GM19438 (cell line): ENCODE results near the gene FAM47C.
"Not testable (repeated sequence)": the region's sequence is repeated elsewhere in the genome, so short reads cannot be mapped to it uniquely, and the experiment has no call there.

ENCODE experiments used
- ATAC-seq: cut with Tn5 transposase; IDR thresholded peaks from one replicate; pipeline ENCODE4 v1.9.1; 2021; ENCODE audit warnings: low read depth; ENCODE audit not compliant: unreplicated experiment

The FAM47C gene

DNA sequence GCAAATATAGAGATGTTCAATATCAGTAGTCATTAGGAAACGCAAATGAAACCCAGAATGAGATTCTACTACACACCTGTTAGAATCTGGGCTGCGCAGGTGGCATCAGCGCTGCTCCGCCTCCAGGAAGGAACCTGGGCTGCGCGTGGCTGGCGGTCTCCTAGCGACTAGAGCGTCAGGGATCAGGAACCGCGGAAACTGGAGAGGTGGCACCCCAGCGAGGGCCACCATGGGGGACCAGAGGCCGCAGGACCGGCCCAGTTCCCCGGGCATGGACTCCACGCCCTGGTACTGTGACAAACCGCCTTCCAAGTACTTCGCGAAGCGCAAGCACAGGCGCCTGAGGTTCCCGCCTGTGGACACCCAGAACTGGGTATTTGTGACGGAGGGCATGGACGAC is at the start of gene FAM47C:
FAM47C (plus strand) TSS at position 185 of the 400 bp plus-strand sequence; CDS start at position 230, 45 bp downstream.
- not testable (repeated sequence) for ATAC-seq

DNA sequence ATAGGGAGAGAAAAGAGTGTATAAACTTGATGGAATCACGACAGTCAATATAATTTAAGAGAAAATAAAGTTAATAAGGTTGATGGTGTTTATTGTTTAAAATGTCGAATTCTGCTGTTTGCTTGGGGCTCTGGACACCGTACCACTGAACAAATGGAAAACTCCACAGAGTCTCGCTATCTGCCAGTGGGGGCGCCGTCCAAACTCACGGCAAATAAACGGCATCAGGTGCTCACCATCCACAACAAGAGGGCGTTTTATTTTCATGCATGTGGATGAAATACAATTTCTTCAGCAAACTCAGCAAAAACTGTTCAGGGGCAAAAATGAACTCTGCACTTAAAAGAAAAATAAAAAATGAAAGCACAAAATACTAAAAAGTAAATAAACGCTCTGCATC is 46.6 kb upstream of the FAM47C start:
- ATAC-seq = no peak

DNA sequence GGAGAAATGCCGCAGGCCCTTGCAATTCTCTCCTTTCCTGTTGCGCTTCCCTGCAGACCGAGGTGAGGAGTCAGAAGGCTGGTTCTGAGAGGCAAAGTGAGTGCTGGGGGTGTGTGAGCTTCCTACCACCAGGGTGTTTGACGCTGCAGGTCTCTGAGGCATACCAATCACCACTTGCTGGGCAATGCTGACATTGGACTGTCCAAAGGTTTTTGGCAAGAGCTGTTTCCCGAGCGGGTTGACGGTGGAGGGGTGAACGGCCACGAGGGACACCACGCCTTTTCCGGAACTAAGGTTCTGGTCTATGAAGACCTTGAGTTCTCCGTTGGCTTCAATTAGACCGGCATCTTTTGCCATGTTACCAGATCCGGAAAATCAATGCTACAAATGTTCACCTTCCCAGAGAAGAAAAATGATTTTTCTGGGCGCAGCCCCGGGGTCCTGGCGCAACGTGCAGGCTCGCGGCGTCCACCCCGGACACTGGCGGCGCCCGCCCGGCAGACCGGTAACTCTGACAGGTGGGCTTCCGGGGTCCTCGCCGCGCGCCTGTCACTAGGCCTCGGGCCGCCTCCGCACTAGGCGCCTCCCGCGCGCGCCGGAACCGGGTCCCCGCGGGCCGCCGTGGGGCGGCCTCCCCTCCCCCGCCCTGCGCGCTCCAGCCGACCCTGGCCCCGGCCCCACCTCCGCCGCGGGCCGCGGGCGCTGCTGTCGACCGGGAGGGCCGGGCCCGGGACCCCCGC is 44.9 kb upstream of the FAM47C start:
- no peak for ATAC-seq

DNA sequence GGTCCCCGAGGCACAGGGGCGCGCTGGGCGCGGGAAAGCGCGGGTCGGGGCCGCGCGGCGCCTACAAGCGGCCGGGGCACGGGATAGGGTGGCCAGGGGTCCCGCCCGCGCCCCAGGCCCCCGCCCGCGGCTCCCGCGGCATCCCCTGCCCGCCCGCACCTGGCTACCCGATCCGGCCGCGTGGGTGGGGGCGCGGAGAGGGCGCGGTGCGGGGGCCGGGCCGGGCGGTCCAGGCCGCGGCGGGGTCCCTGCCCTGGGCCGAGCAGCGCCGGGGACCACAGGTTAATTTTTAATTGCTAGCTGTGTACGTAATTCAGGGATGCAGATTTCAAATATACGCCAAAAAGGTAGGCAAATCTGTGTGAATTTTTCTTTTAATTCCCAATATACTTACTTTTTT is 44.3 kb upstream of the FAM47C start:
- no peak for ATAC-seq

DNA sequence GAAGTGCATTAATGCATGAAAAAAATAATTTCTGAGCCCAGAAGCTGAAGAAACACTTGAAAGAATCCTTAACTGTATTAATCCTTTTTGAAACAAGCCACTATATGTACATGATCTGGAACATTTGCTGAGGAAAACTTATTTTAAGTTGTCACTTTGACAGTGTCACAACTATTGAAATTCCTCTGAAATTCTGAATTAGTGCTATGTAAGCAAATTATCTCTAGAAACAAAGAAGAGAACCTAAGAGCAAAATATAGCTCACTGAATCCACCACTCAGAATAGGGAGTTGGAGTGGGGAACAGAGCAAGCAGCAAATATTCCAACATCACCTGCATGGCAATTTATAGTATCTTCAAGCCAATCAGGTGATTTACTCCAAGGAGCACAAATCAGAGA is 34.6 kb upstream of the FAM47C start:
- ATAC-seq = no peak

DNA sequence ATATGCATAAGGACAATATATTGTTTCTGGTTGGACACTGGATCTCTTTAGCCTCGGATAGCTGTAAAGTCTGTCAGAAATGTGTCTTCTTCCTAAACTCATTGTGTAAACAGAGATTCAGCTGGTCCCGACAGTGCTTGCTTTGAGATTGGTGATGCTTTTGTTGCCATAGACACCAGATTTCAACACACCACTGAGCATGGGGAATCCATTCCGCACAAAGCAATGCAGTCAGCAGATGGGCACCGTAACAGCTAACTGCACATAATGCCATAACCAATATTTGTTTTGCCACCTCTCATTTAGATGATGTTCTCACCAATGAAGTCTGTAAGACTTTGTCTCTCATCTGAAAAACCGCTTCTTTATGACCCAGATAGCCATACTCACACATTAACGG is 33.3 kb upstream of the FAM47C start:
- ATAC-seq = no peak

DNA sequence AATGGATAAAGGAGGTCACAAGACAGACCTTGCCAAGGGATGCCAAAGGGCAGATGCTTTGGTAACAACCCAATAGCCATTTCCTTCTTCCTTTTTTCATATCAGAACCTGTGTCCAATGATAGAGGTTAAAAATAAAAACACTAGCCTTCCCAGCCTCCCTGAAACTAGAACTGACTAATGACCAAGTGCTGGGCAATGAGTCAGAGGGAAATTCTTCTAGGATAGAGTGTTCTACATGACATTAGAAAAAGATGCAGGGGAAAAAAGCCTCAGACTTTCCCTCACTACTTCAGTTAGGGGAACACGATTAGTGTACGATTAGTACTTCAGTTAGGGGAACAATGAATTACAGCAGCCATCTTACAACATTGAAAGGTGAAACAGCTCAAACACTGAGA is 29.3 kb upstream of the FAM47C start:
- ATAC-seq = no peak

DNA sequence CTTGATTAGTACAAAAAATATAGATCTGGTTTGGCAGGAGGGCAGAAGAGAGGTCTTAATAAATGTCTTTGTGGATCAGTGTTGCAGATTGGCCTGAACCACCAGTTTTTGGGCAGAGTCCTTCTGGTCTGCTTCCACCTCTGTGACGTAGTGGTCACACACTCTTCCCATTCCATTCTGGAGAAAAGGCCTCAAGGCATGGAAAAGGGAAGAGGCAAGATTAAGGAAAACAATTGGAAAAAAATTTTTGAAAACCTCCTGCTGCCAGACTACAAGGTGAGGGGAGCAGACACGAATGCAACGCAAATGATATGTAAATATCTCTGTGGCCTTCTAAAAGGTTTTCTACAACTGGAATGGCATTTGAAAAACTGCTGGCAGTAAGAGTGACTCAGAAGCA is 24.3 kb upstream of the FAM47C start:
- no peak for ATAC-seq

DNA sequence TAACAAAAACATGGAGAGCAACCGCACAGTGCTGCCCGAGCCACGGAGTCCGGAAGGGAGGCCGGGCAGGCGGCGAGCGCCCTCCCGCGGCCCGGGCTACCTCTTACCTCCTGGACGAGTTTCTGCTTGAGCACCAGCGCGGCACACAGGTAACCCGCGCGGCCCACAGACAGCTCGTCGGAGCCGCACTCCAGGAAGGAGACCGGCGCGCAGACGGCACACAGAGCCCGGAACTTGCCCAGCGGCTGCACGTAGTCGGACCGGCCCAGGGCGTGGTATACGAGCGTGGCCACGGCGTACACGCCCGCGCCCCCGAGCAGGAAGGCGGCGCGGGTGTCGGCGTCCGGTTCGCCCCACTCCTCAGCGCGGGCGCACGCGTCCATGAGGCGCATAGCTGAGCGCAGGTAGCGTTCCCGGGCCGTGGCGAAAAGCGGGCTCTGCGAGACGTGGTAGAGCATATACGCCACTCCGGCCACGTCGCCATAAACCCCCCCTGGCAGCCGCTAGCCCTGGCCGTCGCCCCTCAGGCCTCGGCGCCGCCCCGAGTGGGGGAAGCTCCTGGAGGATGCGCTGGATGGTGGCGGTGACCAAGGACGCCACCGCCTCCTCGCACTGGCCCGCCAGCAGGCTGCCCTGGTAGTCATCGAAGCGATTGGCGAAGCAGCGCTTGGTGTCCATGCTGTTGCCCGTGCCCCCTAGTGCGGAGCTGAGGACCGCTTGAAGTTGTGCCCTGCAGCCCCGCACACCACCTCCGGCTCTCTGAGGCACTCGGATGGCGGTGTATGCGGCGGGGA is 22.6 kb upstream of the FAM47C start:
- ATAC-seq = not testable (repeated sequence)

DNA sequence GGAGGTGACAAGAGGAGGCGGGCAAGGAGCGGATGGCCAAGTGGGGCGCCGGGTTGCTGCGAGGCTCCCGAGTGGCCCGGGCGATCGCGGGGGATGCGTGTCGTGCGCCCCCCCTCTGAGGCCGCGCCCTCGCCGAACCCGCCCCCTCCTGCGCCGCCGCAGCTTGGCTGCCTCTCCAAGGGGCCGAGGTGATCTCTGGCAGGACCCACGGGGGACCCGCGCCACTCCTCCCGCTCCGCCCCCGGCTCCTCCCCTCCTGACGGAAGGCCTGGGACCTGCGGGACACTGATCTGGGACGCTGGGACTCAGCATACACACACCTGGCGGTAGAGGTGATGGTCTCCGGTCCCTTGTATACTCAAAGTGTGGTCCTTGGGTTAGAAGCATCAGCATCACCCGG is 21.9 kb upstream of the FAM47C start:
- ATAC-seq = no peak

DNA sequence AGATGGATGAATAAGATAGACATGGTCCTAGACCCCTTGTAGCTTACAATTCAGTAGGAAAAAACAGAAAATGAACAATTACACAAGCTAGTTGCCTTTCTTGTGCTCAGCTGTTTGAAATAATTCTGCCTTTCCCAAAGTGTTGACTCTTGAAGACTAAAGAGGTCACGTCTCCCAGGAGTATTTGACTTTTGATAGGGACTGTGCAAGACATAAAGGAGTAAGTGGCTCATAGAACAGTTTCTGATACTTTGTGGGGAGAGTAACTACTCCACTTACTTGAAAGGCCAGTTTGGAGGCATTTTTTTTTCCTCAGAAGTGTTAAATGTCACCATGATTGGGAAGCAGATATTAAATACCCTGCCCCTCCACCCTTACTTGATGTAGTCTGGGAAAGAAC is 21.0 kb upstream of the FAM47C start:
- not testable (repeated sequence) for ATAC-seq

DNA sequence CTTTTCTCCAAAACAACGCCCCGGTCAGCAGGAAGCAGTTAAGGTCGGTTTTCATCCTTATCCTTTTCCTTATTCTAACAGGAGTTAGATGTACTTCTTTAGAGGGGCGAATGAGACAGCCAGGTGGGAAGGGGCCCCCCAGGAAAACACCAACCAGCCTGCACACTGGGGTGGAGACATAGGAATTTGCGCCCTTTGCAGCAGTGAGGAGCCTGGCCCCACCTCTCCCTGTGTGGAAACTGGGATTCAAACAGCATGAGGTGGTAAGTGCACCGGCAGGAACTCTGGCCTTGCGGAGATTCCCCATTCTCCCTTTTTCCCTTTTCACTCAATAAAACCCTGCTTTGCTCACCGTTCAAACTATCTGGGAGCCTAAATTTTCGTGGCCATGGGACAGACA is 8.0 kb upstream of the FAM47C start:
- ATAC-seq = no peak

DNA sequence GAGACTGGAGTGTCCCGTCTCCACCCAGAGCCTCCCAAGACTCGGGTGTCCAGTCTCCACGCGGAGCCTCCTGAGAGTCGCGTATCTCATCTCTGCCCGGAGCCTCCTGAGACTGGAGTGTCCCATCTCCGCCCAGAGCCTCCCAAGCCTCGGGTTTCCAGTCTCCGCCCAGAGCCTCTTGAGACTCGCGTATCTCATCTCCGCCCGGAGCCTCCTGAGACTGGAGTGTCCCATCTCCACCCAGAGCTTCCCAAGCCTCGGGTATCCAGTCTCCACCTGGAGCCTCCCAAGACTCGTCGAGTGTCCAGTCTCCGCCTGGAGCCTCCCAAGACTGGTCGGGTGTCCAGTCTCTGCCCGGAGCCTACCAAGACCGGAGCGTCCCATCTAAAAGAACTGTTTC is 2.3 kb downstream of the FAM47C start:
- ATAC-seq = no peak

DNA sequence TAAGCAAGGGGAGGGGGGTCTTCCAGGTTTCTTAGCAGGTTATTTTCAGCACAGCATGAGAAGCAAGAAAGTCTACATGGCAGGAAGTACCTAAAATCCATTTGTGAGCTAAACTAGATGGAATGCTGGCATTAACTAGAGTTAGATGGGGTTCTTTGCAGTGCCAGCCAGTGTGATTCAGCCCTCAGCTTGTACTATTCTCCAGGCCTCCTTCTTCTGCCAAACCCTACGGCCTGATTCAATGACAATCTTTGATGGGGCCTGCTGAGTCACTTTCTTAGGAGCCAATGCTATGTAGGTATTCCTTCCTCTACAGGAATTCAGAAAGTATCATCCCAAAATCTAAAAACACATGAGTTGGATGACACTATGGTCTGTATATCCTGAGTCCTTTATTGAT is 26.1 kb downstream of the FAM47C start:
- ATAC-seq = not testable (repeated sequence)

DNA sequence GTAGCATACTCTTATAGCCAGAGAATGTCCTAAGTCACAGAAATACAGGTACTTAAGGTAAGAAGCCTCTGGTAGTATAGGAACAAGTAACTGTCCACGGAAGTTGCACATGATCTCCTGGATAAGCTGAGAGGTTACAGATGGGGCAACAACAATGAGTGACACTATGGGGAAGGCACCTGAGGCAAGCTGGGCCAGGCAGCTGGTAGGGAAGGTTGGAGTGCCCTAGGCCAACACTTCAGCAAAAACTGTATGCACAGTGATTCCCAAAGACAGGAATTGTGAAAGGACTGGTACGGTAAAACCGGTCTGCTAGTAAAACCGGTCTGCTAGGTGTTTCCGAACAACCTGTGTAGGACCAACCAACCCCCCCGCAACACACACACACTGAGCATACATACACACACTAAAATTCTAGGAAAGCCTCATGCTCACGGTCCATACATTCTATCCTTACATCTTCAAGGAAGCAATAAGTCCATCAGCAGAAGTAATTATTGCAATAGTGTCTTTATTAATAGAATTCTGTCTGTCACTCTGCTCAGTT is 28.6 kb downstream of the FAM47C start:
- not testable (repeated sequence) for ATAC-seq

DNA sequence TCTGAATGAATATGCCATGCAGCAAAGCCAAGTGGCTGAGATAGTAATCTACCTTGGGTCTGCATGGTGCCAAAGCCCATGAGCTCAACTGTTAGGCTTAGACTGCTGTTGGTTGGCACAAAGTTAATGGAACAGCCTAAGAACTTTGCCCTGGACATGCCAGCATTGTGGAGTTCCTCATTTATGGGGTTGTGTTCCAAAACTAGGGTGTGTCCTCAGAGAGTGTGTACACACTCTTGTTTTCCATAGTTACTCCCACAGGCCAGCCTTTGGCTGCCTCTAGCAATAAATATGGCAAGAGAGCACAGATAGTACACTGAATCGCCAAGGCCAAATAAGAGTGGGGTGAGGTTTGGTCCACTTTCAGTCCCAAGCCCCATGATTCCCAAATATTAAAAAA is 30.6 kb downstream of the FAM47C start:
- not testable (repeated sequence) for ATAC-seq

DNA sequence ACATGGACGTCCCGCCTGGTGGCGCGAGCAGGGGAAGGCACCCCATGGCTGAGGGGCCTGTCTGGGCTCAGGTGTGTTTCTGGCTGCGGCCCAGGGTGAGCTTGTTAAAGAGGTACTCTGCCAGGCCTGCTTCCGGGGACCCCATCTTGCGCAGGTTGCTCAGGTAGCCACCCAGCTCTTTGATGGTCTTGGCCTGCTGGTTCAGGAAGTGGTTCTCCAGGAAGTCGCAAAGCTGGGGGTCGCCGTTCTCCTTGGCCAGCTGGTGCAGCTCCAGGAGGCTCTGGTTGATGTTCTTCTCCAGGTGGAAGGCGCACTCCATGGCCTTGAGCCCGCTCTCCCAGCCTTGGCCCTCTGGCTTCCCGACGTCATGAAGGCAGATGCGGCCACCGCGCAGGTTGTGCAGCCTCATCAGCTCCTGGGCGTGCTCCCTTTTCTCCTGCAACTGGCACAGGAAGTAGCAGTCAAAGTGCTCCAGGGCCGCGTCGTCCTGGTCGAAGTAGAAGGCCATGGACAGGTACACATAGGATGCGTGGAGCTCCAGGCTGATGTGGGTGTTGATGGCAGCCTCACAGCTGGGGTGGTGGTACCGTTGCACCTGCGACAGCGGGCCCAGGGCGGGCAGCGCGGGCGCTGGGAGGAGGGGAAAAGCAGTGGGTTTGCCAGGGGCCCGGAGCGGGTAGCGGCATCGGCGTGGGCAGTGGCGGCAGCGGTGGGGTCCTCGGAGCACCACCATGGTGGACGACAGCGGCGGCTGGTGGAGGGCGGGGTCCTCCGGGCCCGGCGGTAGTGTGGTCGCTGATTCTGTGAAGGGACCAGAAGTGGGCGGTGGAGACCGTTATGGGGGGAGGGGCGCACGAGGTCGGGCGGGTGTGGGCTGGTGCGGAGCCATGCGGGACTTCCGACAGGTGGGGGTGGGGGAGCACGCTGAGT is 35.1 kb downstream of the FAM47C start:
- ATAC-seq = not testable (repeated sequence)

DNA sequence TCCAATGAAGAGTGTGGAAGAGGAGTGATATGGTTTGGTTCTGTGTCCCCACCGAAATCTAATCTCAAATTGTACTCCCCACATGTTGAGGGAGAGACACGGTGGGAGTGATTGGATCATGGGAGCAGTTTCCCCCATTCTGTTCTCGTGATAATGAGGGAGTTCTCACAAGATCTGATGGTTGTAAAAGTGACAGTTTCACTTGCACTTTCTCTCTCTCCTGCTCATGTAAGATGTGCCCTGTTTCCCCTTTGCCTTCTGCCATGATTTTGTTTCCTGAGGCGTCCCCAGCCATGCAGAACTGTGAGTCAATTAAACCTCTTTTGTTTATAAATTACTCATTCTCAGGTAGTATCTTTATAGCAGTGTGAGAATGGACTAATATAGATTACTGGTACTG is 39.6 kb downstream of the FAM47C start:
- no peak for ATAC-seq

DNA sequence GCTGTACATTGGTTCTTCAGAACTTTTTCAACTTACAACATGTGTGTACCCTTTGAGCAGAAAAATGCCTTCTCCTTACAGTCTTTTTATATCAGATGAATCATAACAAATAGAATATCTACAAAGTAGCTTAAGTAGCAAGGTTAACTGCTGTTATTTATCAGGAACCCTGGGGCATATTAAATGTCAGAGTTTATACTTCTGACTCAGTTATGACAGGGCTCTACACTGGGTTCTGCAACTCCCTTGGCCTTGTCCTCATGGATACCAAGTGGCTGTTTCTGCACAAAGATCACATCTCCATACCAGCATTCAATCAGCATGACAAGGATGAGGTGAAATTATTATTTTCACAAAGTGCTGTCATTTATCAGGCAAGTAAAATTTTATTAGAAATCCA is 49.4 kb downstream of the FAM47C start:
- not testable (repeated sequence) for ATAC-seq

DNA sequence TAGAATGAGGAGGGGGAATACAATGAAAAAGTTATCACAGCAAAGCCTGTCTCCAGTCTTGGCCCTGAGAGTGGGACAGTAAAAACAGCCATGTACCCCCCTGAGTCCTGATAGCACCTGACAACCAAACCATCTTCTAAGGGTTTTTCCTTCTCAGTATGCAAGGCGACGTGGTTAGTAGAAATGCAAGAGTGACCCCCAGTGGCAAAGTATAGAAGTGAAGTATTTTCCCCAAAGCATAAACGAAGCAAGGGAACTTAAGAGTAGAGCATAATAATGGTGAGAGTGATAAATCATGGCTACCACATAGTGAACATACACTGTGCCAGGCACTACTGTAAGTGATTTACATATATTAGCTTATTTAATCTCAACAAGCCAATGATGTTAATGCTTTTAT is 52.8 kb downstream of the FAM47C start:
- peak; percentile 81 for ATAC-seq
